GM19438 (cell line): ENCODE data around the gene PPFIA2.

Source experiments
- ATAC-seq: cut with Tn5 transposase; IDR thresholded peaks from one replicate; pipeline ENCODE4 v1.9.1; 2021; ENCODE audit warnings: low read depth; ENCODE audit not compliant: unreplicated experiment

Gene PPFIA2

GRCh38 chr12:81294325-81295190 lies 464.6 kb downstream of the PPFIA2 start:
- no peak for ATAC-seq

- ATAC-seq, result no peak
Observed at GRCh38 chr12:81288651-81289050, 470.5 kb downstream of the PPFIA2 start.

- ATAC-seq, result no peak
Observed at GRCh38 chr12:81284137-81284536, 475.0 kb downstream of the PPFIA2 start.

- no peak for ATAC-seq
Observed at GRCh38 chr12:81274637-81275529, 484.3 kb downstream of the PPFIA2 start.

- no peak for ATAC-seq
Observed at GRCh38 chr12:81270385-81270784, 488.8 kb downstream of the PPFIA2 start.

- no peak for ATAC-seq
Observed at GRCh38 chr12:81263072-81263471, 496.1 kb downstream of the PPFIA2 start.

GRCh38 chr12:81261508-81262207 lies 497.5 kb downstream of the PPFIA2 start:
- no peak for ATAC-seq

GRCh38 chr12:81259360-81259759 lies 499.8 kb downstream of the PPFIA2 start:
- ATAC-seq, result no peak

GRCh38 chr12:81257947-81258551 lies 501.1 kb downstream of the PPFIA2 start:
- no peak for ATAC-seq

- no peak for ATAC-seq
Observed at GRCh38 chr12:81255947-81256346, 503.2 kb downstream of the PPFIA2 start.

- no peak for ATAC-seq
Observed at GRCh38 chr12:81255456-81255855, 503.7 kb downstream of the PPFIA2 start.

- no peak for ATAC-seq
Observed at GRCh38 chr12:81253360-81253759, 505.8 kb downstream of the PPFIA2 start.

GRCh38 chr12:81252228-81252627 lies 506.9 kb downstream of the PPFIA2 start:
- ATAC-seq, result no peak

GRCh38 chr12:81249976-81250375 lies 509.2 kb downstream of the PPFIA2 start:
- no peak for ATAC-seq

- no peak for ATAC-seq
Observed at GRCh38 chr12:81245907-81246570, 513.1 kb downstream of the PPFIA2 start.

GRCh38 chr12:81245458-81245857 lies 513.7 kb downstream of the PPFIA2 start:
- ATAC-seq, result no peak

GRCh38 chr12:81231574-81232368 lies 527.4 kb downstream of the PPFIA2 start:
- ATAC-seq, result no peak

- ATAC-seq, result no peak
Observed at GRCh38 chr12:81229759-81230158, 529.4 kb downstream of the PPFIA2 start.

GRCh38 chr12:81224626-81225025 lies 534.5 kb downstream of the PPFIA2 start:
- no peak for ATAC-seq
